GM23338 (cell line): ENCODE data around the gene DOCK2. TPM values are rescaled to one million over a fixed set of nuclear protein-coding genes. Genes with fewer than 3 reads are reported as not detected.

Experiments used
- ATAC-seq: fragments of 200-7000 bp; cut with Tn5 transposase; 3 replicates; pipeline ENCODE4 v1.9.1; 2020
- DNase-seq: peaks from one replicate; pipeline ENCODE4 v3.0.0-alpha.2; 2015; ENCODE audit warnings: low spot score
- H2AFZ ChIP-seq: fragments of 200-600 bp; sonication (generic); 2 replicates; pipeline ENCODE4 v1.8.0; 2016; ENCODE audit warnings: antibody characterized with exemption, mild to moderate bottlenecking, moderate library complexity
- H3F3A ChIP-seq: fragments of 200-600 bp; sonication (generic); replicated peaks from 2 replicates; pipeline ENCODE4 v1.8.0; 2017; ENCODE audit warnings: antibody characterized with exemption, mixed run types, low read depth
- H3K27ac ChIP-seq: fragments of 200-600 bp; sonication (generic); 2 replicates; pipeline ENCODE4 v1.6.1; 2016; ENCODE audit warnings: low read depth
- H3K27me3 ChIP-seq: fragments of 200-600 bp; sonication (generic); 2 replicates; pipeline ENCODE4 v1.8.0; 2016; ENCODE audit warnings: mild to moderate bottlenecking, mixed run types, moderate library complexity; ENCODE audit not compliant: insufficient read depth
- H3K36me3 ChIP-seq: fragments of 200-600 bp; sonication (generic); 2 replicates; pipeline ENCODE4 v1.8.0; 2016; ENCODE audit warnings: mild to moderate bottlenecking; ENCODE audit not compliant: insufficient read depth
- H3K4me1 ChIP-seq: fragments of 200-600 bp; sonication (generic); 2 replicates; pipeline ENCODE4 v1.8.0; 2016; ENCODE audit warnings: mild to moderate bottlenecking, moderate library complexity; ENCODE audit not compliant: insufficient read depth
- H3K4me2 ChIP-seq: fragments of 200-600 bp; sonication (generic); 2 replicates; pipeline ENCODE4 v1.7.1; 2017; ENCODE audit warnings: mixed run types
- H3K4me3 ChIP-seq: fragments of 200-600 bp; sonication (generic); 2 replicates; pipeline ENCODE4 v1.6.1; 2016; ENCODE audit warnings: mixed run types
- H3K79me2 ChIP-seq: fragments of 200-600 bp; sonication (generic); replicated peaks from 2 replicates; pipeline ENCODE4 v1.8.0; 2017; ENCODE audit warnings: mild to moderate bottlenecking; ENCODE audit not compliant: insufficient read depth
- H3K9me2 ChIP-seq: fragments of 200-600 bp; sonication (generic); 2 replicates; pipeline ENCODE4 v1.8.0; 2017; ENCODE audit not compliant: insufficient read depth
- H4K20me1 ChIP-seq: fragments of 200-600 bp; sonication (generic); replicated peaks from 2 replicates; pipeline ENCODE4 v1.8.0; 2017; ENCODE audit warnings: mild to moderate bottlenecking; ENCODE audit not compliant: insufficient read depth
- H3K27ac Mint-ChIP-seq: 2 replicates; pipeline ENCODE4 v1.8.0; 2020; ENCODE audit warnings: inconsistent platforms, mild to moderate bottlenecking, moderate library complexity, mixed read lengths
- H3K27me3 Mint-ChIP-seq: 3 replicates; pipeline ENCODE4 v1.8.0; 2022; ENCODE audit warnings: low read depth, mild to moderate bottlenecking, moderate library complexity, mixed read lengths, inconsistent platforms; ENCODE audit not compliant: insufficient read depth, poor library complexity
- H3K36me3 Mint-ChIP-seq: 3 replicates; pipeline ENCODE4 v1.8.0; 2021; ENCODE audit warnings: low read depth, mild to moderate bottlenecking, inconsistent platforms, moderate library complexity, mixed read lengths
- H3K4me1 Mint-ChIP-seq: 3 replicates; pipeline ENCODE4 v1.8.0; 2020; ENCODE audit warnings: mild to moderate bottlenecking, inconsistent platforms, mixed read lengths
- H3K4me3 Mint-ChIP-seq: 3 replicates; pipeline ENCODE4 v1.8.0; 2021; ENCODE audit warnings: moderate library complexity, mild to moderate bottlenecking, inconsistent platforms, mixed read lengths
- H3K9me3 Mint-ChIP-seq: 3 replicates; pipeline ENCODE4 v1.8.0; 2020; ENCODE audit warnings: moderate library complexity, mild to moderate bottlenecking, inconsistent platforms, mixed read lengths
- NANOG ChIP-seq: IDR thresholded peaks from 2 replicates; pipeline ENCODE4 v1.6.1; 2016; ENCODE audit warnings: antibody characterized with exemption, borderline replicate concordance
- polyA plus RNA-seq: library from polyadenylated mRNA; unstranded; fragments of >200 nt; fragmentation: Nextera tagmentation; extraction: Ambion mirVana; gene quantifications from 2 replicates; pipeline ENCODE4 v1.2.1, GENCODE V29; 2016
- total RNA-seq: library from RNA; depleted of rRNA; stranded (reverse); fragments of >200 nt; shearing (Covaris generic); gene quantifications from 2 replicates; pipeline ENCODE4 v1.2.3, GENCODE V29; 2014
- TF ChIP-seq, protein P1 (sequence below): fragments of 250-450 bp; sonication (Bioruptor Pico); IDR thresholded peaks from 2 replicates; pipeline ENCODE4 v1.5.0; 2020; ENCODE audit warnings: mild to moderate bottlenecking, moderate library complexity
- TF ChIP-seq, protein P2 (sequence below): IDR thresholded peaks from 2 replicates; pipeline ENCODE4 v1.6.1; 2016; ENCODE audit warnings: antibody characterized with exemption
- TF ChIP-seq, protein P3 (sequence below), 2 experiments: fragments of 200-600 bp in 1 of 2; sonication (generic) in 1 of 2; conservative IDR thresholded peaks; 2 replicates each; pipeline versions ENCODE4 v1.5.1 to v1.6.1; 2016 to 2017; ENCODE audit warnings: antibody characterized with exemption in 2 of 2, low read depth in 2 of 2, mild to moderate bottlenecking in 2 of 2, moderate library complexity in 1 of 2

The DOCK2 gene
- total and polyA plus RNA-seq, 2 experiments from 2014 or later, result 3.7 to 9.4 TPM

DNA sequence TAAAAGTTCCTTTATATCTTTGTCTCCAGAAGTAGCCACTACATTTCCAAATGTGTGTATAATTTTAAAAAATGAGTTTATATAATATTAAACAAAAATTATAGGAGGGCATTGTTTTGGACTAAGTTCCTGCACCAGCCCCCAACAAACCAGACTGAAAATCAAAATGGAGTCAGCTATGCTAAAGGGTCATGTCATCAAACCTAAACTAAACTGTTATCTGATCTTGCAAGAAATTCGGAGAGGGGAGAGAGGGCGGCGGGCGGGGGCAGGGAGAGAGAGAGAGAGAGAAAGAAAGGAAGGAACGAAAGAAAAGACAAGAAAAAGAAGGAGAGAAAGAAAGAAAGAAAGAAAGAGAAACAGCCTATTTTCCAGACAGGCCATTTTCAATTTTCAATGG, 63.5 kb downstream of the DOCK2 start (continued):
- TF ChIP-seq, protein P1, sequence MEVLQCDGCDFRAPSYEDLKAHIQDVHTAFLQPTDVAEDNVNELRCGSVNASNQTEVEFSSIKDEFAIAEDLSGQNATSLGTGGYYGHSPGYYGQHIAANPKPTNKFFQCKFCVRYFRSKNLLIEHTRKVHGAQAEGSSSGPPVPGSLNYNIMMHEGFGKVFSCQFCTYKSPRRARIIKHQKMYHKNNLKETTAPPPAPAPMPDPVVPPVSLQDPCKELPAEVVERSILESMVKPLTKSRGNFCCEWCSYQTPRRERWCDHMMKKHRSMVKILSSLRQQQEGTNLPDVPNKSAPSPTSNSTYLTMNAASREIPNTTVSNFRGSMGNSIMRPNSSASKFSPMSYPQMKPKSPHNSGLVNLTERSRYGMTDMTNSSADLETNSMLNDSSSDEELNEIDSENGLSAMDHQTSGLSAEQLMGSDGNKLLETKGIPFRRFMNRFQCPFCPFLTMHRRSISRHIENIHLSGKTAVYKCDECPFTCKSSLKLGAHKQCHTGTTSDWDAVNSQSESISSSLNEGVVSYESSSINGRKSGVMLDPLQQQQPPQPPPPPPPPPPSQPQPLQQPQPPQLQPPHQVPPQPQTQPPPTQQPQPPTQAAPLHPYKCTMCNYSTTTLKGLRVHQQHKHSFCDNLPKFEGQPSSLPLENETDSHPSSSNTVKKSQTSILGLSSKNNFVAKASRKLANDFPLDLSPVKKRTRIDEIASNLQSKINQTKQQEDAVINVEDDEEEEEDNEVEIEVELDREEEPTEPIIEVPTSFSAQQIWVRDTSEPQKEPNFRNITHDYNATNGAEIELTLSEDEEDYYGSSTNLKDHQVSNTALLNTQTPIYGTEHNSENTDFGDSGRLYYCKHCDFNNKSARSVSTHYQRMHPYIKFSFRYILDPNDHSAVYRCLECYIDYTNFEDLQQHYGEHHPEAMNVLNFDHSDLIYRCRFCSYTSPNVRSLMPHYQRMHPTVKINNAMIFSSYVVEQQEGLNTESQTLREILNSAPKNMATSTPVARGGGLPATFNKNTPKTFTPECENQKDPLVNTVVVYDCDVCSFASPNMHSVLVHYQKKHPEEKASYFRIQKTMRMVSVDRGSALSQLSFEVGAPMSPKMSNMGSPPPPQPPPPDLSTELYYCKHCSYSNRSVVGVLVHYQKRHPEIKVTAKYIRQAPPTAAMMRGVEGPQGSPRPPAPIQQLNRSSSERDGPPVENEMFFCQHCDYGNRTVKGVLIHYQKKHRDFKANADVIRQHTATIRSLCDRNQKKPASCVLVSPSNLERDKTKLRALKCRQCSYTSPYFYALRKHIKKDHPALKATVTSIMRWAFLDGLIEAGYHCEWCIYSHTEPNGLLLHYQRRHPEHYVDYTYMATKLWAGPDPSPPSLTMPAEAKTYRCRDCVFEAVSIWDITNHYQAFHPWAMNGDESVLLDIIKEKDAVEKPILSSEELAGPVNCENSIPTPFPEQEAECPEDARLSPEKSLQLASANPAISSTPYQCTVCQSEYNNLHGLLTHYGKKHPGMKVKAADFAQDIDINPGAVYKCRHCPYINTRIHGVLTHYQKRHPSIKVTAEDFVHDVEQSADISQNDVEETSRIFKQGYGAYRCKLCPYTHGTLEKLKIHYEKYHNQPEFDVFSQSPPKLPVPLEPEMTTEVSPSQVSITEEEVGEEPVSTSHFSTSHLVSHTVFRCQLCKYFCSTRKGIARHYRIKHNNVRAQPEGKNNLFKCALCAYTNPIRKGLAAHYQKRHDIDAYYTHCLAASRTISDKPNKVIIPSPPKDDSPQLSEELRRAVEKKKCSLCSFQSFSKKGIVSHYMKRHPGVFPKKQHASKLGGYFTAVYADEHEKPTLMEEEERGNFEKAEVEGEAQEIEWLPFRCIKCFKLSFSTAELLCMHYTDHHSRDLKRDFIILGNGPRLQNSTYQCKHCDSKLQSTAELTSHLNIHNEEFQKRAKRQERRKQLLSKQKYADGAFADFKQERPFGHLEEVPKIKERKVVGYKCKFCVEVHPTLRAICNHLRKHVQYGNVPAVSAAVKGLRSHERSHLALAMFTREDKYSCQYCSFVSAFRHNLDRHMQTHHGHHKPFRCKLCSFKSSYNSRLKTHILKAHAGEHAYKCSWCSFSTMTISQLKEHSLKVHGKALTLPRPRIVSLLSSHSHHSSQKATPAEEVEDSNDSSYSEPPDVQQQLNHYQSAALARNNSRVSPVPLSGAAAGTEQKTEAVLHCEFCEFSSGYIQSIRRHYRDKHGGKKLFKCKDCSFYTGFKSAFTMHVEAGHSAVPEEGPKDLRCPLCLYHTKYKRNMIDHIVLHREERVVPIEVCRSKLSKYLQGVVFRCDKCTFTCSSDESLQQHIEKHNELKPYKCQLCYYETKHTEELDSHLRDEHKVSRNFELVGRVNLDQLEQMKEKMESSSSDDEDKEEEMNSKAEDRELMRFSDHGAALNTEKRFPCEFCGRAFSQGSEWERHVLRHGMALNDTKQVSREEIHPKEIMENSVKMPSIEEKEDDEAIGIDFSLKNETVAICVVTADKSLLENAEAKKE (CRISPR knock-in tag), result no peak
- TF ChIP-seq, protein P2, sequence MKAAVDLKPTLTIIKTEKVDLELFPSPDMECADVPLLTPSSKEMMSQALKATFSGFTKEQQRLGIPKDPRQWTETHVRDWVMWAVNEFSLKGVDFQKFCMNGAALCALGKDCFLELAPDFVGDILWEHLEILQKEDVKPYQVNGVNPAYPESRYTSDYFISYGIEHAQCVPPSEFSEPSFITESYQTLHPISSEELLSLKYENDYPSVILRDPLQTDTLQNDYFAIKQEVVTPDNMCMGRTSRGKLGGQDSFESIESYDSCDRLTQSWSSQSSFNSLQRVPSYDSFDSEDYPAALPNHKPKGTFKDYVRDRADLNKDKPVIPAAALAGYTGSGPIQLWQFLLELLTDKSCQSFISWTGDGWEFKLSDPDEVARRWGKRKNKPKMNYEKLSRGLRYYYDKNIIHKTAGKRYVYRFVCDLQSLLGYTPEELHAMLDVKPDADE, result no peak

DNA sequence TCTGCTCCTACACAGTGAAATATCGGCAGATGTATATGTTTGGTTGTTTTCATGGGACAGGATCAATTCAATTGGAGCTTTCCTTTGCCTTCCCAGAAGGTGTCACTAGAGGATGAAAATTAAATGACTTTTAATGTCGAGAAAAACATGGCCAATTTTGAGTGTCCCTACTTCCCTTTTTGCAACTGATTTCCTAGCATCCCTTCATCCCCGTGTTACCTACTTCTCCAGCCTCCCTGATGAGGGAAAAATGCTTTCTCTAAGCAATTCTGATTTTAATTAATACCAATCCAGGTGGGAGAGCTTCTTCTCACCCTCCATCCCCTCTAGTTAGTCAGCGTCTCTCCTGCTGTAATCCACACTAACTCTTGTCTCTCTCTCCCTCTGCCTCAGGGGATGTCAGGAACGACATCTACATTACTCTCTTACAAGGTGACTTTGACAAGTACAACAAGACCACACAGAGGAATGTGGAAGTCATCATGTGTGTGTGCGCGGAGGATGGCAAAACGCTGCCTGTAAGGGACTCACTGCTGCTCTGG, 64.9 kb downstream of the DOCK2 start:
- H3K27me3 ChIP-seq, result no peaks in the 10 kb centered on the region
- no peak overlapping the region for H3K4me3 ChIP-seq
- no peaks in the 10 kb centered on the region for H3K36me3 ChIP-seq
- Mint-ChIP-seq H3K4me1 (peaks cover 6% of the 10 kb centered on the region), H3K4me3 (no peak overlapping the region), H3K27ac (no peak overlapping the region), H3K9me3 (no peaks in the 10 kb centered on the region), H3K36me3 (no peaks in the 10 kb centered on the region), H3K27me3 (no peaks in the 10 kb centered on the region)
- no peak overlapping the region for H3K4me2 ChIP-seq
- H2AFZ ChIP-seq, result no peak overlapping the region
- DNase-seq (peak; percentile 52), ATAC-seq (peak; percentile 49)
- H3K4me1 ChIP-seq, result no peaks in the 10 kb centered on the region
- no peak overlapping the region for H3K27ac ChIP-seq
- no peaks in the 10 kb centered on the region for H3K9me2 ChIP-seq
- no peaks in the 10 kb centered on the region for H3F3A ChIP-seq
- H3K79me2 ChIP-seq, result no peaks in the 10 kb centered on the region
- no peaks in the 10 kb centered on the region for H4K20me1 ChIP-seq
- TF ChIP-seq NANOG, result no peak
- TF ChIP-seq, protein P3, sequence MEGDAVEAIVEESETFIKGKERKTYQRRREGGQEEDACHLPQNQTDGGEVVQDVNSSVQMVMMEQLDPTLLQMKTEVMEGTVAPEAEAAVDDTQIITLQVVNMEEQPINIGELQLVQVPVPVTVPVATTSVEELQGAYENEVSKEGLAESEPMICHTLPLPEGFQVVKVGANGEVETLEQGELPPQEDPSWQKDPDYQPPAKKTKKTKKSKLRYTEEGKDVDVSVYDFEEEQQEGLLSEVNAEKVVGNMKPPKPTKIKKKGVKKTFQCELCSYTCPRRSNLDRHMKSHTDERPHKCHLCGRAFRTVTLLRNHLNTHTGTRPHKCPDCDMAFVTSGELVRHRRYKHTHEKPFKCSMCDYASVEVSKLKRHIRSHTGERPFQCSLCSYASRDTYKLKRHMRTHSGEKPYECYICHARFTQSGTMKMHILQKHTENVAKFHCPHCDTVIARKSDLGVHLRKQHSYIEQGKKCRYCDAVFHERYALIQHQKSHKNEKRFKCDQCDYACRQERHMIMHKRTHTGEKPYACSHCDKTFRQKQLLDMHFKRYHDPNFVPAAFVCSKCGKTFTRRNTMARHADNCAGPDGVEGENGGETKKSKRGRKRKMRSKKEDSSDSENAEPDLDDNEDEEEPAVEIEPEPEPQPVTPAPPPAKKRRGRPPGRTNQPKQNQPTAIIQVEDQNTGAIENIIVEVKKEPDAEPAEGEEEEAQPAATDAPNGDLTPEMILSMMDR (conservative IDR thresholded peaks at IDR 0.05; ENCODE audit: low read depth in 2 of 2), result peak; percentile 56 to 63
